Kidney epithelial cell (primary cell): ENCODE results near the gene PSORS1C1. TPM values are rescaled to one million over a fixed set of nuclear protein-coding genes. Genes with fewer than 3 reads are reported as not detected.

ENCODE experiments used
- DNase-seq: peaks from one replicate; pipeline ENCODE4 v3.0.0-alpha.2; 2010; ENCODE audit warnings: low read depth
- H3K27me3 ChIP-seq: 2 replicates; pipeline ENCODE4 v1.6.0; 2011; ENCODE audit warnings: low read length; ENCODE audit not compliant: control insufficient read depth, insufficient read depth
- H3K36me3 ChIP-seq: 2 replicates; pipeline ENCODE4 v1.5.1; 2011; ENCODE audit warnings: low read length; ENCODE audit not compliant: control insufficient read depth, insufficient read depth
- H3K4me3 ChIP-seq: 2 replicates; pipeline ENCODE4 v1.5.1; 2011; ENCODE audit warnings: low read depth, mild to moderate bottlenecking, control low read depth, low read length
- CTCF ChIP-seq: IDR thresholded peaks from 2 replicates; pipeline ENCODE4 v1.5.1; 2011; ENCODE audit warnings: mild to moderate bottlenecking, moderate library complexity, low read length, control low read depth, inconsistent platforms; ENCODE audit not compliant: insufficient read depth, poor library complexity, severe bottlenecking
- total RNA-seq: library from RNA; depleted of rRNA; stranded (reverse); fragments of >200 nt; gene quantifications from 2 replicates; pipeline ENCODE4 v1.2.3, GENCODE V29; 2015

PSORS1C1 gene
- total RNA-seq, 1 donor from 2014 or later, result 0.38 TPM

GRCh38 chr6:31120151-31120915, 5.7 kb downstream of the PSORS1C1 start, which contains the start of gene CDSN:
Gene CDSN, minus strand, starts transcription at chr6:31120446. Its CDS starts 27 bp downstream, at chr6:31120419.
- Histone ChIP-seq H3K27me3 (no peaks in the 10 kb centered on the region), H3K36me3 (no peaks in the 10 kb centered on the region), H3K4me3 (no peak within 1 kb of the TSS)
- TF ChIP-seq CTCF, result no peak
- no peak for DNase-seq

- Histone ChIP-seq H3K4me3 (no peak overlapping the region), H3K27me3 (no peaks in the 10 kb centered on the region), H3K36me3 (no peaks in the 10 kb centered on the region)
- TF ChIP-seq CTCF, result no peak
- no peak for DNase-seq
These were observed 6.7 kb downstream of the PSORS1C1 start for GRCh38 chr6:31121131-31121790.

DNA sequence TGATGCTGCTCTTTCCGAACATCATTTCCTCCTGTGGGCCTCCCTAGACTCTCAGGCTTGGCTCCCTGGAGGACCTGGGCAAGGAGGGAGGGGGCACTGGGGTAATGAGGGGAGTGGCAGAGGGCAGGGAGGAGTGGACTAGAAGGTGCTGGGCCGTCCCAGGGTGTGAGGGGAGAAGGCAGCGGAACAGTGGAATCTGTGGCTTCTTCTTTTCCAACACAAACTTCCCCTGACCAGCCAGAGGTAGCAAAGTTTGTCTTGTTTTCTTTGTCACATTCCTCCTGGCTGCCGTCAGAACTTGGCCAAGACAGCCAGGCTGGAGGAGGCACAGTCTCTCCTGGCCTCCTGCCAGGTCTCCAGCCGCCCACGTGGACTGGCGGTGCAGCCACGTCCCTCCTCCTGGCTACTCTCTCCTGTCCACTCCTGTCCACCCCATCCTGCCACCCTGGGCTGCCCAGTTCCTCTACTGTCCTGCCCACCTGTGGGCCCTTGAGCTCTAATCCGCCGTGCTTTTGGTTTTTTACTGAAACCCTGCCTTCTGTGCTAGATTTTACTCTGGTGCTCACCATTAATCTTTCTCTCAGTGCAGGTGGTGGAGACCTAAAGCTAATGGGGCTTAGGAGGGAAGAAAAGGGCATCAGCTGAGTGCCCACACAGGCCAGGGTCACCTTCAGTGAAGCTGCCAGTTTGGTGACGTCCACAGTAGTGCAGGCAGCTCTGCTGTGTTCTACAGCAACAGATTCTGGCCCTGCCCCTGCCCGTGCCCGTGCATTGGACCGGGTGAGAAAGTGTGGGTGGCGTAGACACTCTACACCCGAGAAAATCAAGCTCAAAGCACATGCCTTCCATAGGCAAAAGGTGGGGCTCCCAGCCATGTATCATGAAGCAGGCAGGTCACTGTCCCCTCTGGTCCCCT, 8.4 kb downstream of the PSORS1C1 start:
- Histone ChIP-seq H3K36me3 (no peaks in the 10 kb centered on the region), H3K4me3 (no peak overlapping the region), H3K27me3 (no peaks in the 10 kb centered on the region)
- DNase-seq, result no peak
- TF ChIP-seq CTCF, result no peak

DNA sequence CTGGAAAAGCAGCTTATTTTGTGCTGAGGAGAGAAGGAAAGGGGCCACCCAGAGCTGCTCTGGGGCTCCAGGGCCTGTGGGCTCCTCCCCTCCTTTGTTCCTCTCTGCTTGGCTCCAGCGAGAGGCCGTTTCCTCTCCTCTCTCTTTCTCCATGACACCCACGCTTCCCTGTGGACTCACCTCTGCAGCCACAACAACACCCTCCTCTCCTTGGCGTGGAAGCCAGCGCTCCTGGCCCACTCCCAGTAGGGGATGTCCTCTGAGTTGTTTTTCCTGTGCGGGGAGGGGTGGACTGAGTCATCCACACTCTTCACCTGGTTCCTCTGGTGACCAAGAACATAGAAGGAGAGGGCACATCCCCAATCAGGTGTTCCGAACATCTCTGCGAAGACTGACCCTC, 10.6 kb downstream of the PSORS1C1 start:
- Histone ChIP-seq H3K36me3 (no peaks in the 10 kb centered on the region), H3K4me3 (no peak overlapping the region), H3K27me3 (no peaks in the 10 kb centered on the region)
- TF ChIP-seq CTCF, result no peak
- DNase-seq, result no peak

- no peak for TF ChIP-seq CTCF
- Histone ChIP-seq H3K36me3 (no peaks in the 10 kb centered on the region), H3K27me3 (no peaks in the 10 kb centered on the region), H3K4me3 (no peak overlapping the region)
- DNase-seq, result no peak
These were observed 11.2 kb downstream of the PSORS1C1 start for GRCh38 chr6:31125586-31126363.
